Measurements from ENCODE around the gene FHIP1B.
"Not testable (repeated sequence)": the region's sequence is repeated elsewhere in the genome, so short reads cannot be mapped to it uniquely, and the experiment has no call there.

The FHIP1B gene

GRCh38 chr11:6234387-6235107 is at the start of gene FHIP1B:
TSS of gene FHIP1B (minus strand) at chr11:6234636. CDS start at chr11:6224516, 10,120 bp downstream.
- H3K4me3 ChIP-seq (ENCODE audit: low read length): peak within 1 kb of the TSS; percentile 97
- no peaks in the 10 kb centered on the region for H3K36me3 ChIP-seq (ENCODE audit: control insufficient read depth, insufficient read depth, low read length)
- peak within 1 kb of the TSS; percentile 94 for H3K27ac ChIP-seq (ENCODE audit: low read depth, low read length)
- peaks cover 3% of the 10 kb centered on the region for H3K4me1 ChIP-seq (ENCODE audit: control insufficient read depth, insufficient read depth, low read length)
- H3K9ac ChIP-seq (ENCODE audit: low read length): peak within 1 kb of the TSS; percentile 92
- no peaks in the 10 kb centered on the region for H3K27me3 ChIP-seq (ENCODE audit: control insufficient read depth, insufficient read depth, low read length)

- Histone ChIP-seq H3K4me1 (ENCODE audit: control insufficient read depth, insufficient read depth, low read length) (no peaks in the 10 kb centered on the region), H3K27ac (ENCODE audit: low read depth, low read length) (no peak overlapping the region), H3K27me3 (ENCODE audit: control insufficient read depth, insufficient read depth, low read length) (no peaks in the 10 kb centered on the region), H3K9ac (ENCODE audit: low read length) (no peak overlapping the region), H3K36me3 (ENCODE audit: control insufficient read depth, insufficient read depth, low read length) (no peaks in the 10 kb centered on the region), H3K4me3 (ENCODE audit: low read length) (no peak overlapping the region)
Observed at GRCh38 chr11:6283453-6284023, 49.1 kb upstream of the FHIP1B start.

- H3K36me3 ChIP-seq (ENCODE audit: control insufficient read depth, insufficient read depth, low read length); H3K27me3 ChIP-seq (ENCODE audit: control insufficient read depth, insufficient read depth, low read length); H3K4me3 ChIP-seq (ENCODE audit: low read length); H3K27ac ChIP-seq (ENCODE audit: low read depth, low read length); H3K4me1 ChIP-seq (ENCODE audit: control insufficient read depth, insufficient read depth, low read length); H3K9ac ChIP-seq (ENCODE audit: low read length): not testable (repeated sequence)
Observed at GRCh38 chr11:6280809-6281208, 46.4 kb upstream of the FHIP1B start.

GRCh38 chr11:6273188-6273587 is 38.8 kb upstream of the FHIP1B start:
- no peak overlapping the region for H3K4me3 ChIP-seq (ENCODE audit: low read length)
- no peaks in the 10 kb centered on the region for H3K4me1 ChIP-seq (ENCODE audit: control insufficient read depth, insufficient read depth, low read length)
- H3K36me3 ChIP-seq (ENCODE audit: control insufficient read depth, insufficient read depth, low read length): no peaks in the 10 kb centered on the region
- no peaks in the 10 kb centered on the region for H3K27me3 ChIP-seq (ENCODE audit: control insufficient read depth, insufficient read depth, low read length)
- H3K9ac ChIP-seq (ENCODE audit: low read length): no peak overlapping the region
- H3K27ac ChIP-seq (ENCODE audit: low read depth, low read length): no peak overlapping the region

GRCh38 chr11:6271598-6271997 is 37.2 kb upstream of the FHIP1B start:
- Histone ChIP-seq H3K27me3 (ENCODE audit: control insufficient read depth, insufficient read depth, low read length) (no peaks in the 10 kb centered on the region), H3K36me3 (ENCODE audit: control insufficient read depth, insufficient read depth, low read length) (no peaks in the 10 kb centered on the region), H3K27ac (ENCODE audit: low read depth, low read length) (no peak overlapping the region), H3K4me1 (ENCODE audit: control insufficient read depth, insufficient read depth, low read length) (no peaks in the 10 kb centered on the region), H3K9ac (ENCODE audit: low read length) (no peak overlapping the region), H3K4me3 (ENCODE audit: low read length) (no peak overlapping the region)

GRCh38 chr11:6270584-6271246 is 36.3 kb upstream of the FHIP1B start:
- no peak overlapping the region for H3K4me3 ChIP-seq (ENCODE audit: low read length)
- H3K4me1 ChIP-seq (ENCODE audit: control insufficient read depth, insufficient read depth, low read length): no peaks in the 10 kb centered on the region
- no peaks in the 10 kb centered on the region for H3K27me3 ChIP-seq (ENCODE audit: control insufficient read depth, insufficient read depth, low read length)
- no peaks in the 10 kb centered on the region for H3K36me3 ChIP-seq (ENCODE audit: control insufficient read depth, insufficient read depth, low read length)
- no peak overlapping the region for H3K9ac ChIP-seq (ENCODE audit: low read length)
- H3K27ac ChIP-seq (ENCODE audit: low read depth, low read length): no peak overlapping the region

GRCh38 chr11:6269994-6270393 is 35.6 kb upstream of the FHIP1B start:
- Histone ChIP-seq H3K36me3 (ENCODE audit: control insufficient read depth, insufficient read depth, low read length) (no peaks in the 10 kb centered on the region), H3K27ac (ENCODE audit: low read depth, low read length) (no peak overlapping the region)

GRCh38 chr11:6268820-6269219 is 34.4 kb upstream of the FHIP1B start:
- no peak overlapping the region for H3K27ac ChIP-seq (ENCODE audit: low read depth, low read length)
- no peak overlapping the region for H3K9ac ChIP-seq (ENCODE audit: low read length)
- no peak overlapping the region for H3K4me3 ChIP-seq (ENCODE audit: low read length)
- H3K36me3 ChIP-seq (ENCODE audit: control insufficient read depth, insufficient read depth, low read length): no peaks in the 10 kb centered on the region
- no peaks in the 10 kb centered on the region for H3K27me3 ChIP-seq (ENCODE audit: control insufficient read depth, insufficient read depth, low read length)
- no peaks in the 10 kb centered on the region for H3K4me1 ChIP-seq (ENCODE audit: control insufficient read depth, insufficient read depth, low read length)

More at GRCh38 chr11:6269994-6270393, 35.6 kb upstream of the FHIP1B start:
- H3K27me3 ChIP-seq (ENCODE audit: control insufficient read depth, insufficient read depth, low read length): no peaks in the 10 kb centered on the region
- no peak overlapping the region for H3K9ac ChIP-seq (ENCODE audit: low read length)
- H3K4me3 ChIP-seq (ENCODE audit: low read length): no peak overlapping the region
- H3K4me1 ChIP-seq (ENCODE audit: control insufficient read depth, insufficient read depth, low read length): no peaks in the 10 kb centered on the region

- H3K9ac ChIP-seq (ENCODE audit: low read length): no peak overlapping the region
- H3K4me3 ChIP-seq (ENCODE audit: low read length): no peak overlapping the region
- no peak overlapping the region for H3K27ac ChIP-seq (ENCODE audit: low read depth, low read length)
- no peaks in the 10 kb centered on the region for H3K4me1 ChIP-seq (ENCODE audit: control insufficient read depth, insufficient read depth, low read length)
- no peaks in the 10 kb centered on the region for H3K36me3 ChIP-seq (ENCODE audit: control insufficient read depth, insufficient read depth, low read length)
- peaks cover 13% of the 10 kb centered on the region for H3K27me3 ChIP-seq (ENCODE audit: control insufficient read depth, insufficient read depth, low read length)
Observed at GRCh38 chr11:6263662-6264061, 29.2 kb upstream of the FHIP1B start.

GRCh38 chr11:6260207-6260726 is 25.8 kb upstream of the FHIP1B start:
- no peak overlapping the region for H3K4me3 ChIP-seq (ENCODE audit: low read length)
- H3K27ac ChIP-seq (ENCODE audit: low read depth, low read length): no peak overlapping the region
- H3K4me1 ChIP-seq (ENCODE audit: control insufficient read depth, insufficient read depth, low read length): no peaks in the 10 kb centered on the region
- peaks cover 17% of the 10 kb centered on the region for H3K27me3 ChIP-seq (ENCODE audit: control insufficient read depth, insufficient read depth, low read length)
- H3K9ac ChIP-seq (ENCODE audit: low read length): no peak overlapping the region
- H3K36me3 ChIP-seq (ENCODE audit: control insufficient read depth, insufficient read depth, low read length): no peaks in the 10 kb centered on the region

- H3K4me3 ChIP-seq (ENCODE audit: low read length): peak overlapping the region; percentile 63
- H3K27ac ChIP-seq (ENCODE audit: low read depth, low read length): no peak overlapping the region
- H3K9ac ChIP-seq (ENCODE audit: low read length): no peak overlapping the region
- H3K4me1 ChIP-seq (ENCODE audit: control insufficient read depth, insufficient read depth, low read length): no peaks in the 10 kb centered on the region
- no peaks in the 10 kb centered on the region for H3K36me3 ChIP-seq (ENCODE audit: control insufficient read depth, insufficient read depth, low read length)
- peaks cover 17% of the 10 kb centered on the region for H3K27me3 ChIP-seq (ENCODE audit: control insufficient read depth, insufficient read depth, low read length)
Observed at GRCh38 chr11:6258571-6259081, 24.2 kb upstream of the FHIP1B start.

GRCh38 chr11:6258141-6258540 is 23.7 kb upstream of the FHIP1B start:
- Histone ChIP-seq H3K27me3 (ENCODE audit: control insufficient read depth, insufficient read depth, low read length) (peaks cover 17% of the 10 kb centered on the region), H3K9ac (ENCODE audit: low read length) (no peak overlapping the region), H3K4me3 (ENCODE audit: low read length) (no peak overlapping the region), H3K4me1 (ENCODE audit: control insufficient read depth, insufficient read depth, low read length) (no peaks in the 10 kb centered on the region), H3K36me3 (ENCODE audit: control insufficient read depth, insufficient read depth, low read length) (no peaks in the 10 kb centered on the region), H3K27ac (ENCODE audit: low read depth, low read length) (no peak overlapping the region)
